Limb (tissue), 2 donors: ENCODE data around the gene NTN1.
A peak's percentile ranks its signal among the peaks of the same experiment; 100 is the strongest.

Source experiments
- DNase-seq, 2 donors: peaks; one replicate each; pipeline ENCODE4 v3.0.0-alpha.2; 2016; ENCODE audit errors: extremely low spot score in 2 of 2

Gene NTN1

DNA sequence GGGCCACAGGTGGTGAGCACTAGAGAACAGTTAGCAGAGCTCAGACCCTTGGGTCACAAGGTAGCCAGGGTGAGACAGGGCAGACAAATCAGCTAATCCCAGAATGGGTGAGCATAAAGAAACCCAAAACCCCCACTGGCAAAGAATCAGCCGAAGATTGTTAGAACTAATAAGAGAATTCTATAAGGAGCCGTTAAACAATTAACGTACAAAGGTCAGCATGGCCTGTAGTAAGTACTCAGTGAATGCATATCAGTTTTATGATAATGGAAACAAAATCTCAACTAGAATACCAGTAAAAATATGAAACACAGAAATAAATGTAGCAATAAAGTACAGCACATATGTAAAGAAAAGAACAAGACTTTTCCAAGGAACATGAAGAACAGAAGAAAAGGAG lies 168.6 kb downstream of the NTN1 start:
- no peak for DNase-seq

DNA sequence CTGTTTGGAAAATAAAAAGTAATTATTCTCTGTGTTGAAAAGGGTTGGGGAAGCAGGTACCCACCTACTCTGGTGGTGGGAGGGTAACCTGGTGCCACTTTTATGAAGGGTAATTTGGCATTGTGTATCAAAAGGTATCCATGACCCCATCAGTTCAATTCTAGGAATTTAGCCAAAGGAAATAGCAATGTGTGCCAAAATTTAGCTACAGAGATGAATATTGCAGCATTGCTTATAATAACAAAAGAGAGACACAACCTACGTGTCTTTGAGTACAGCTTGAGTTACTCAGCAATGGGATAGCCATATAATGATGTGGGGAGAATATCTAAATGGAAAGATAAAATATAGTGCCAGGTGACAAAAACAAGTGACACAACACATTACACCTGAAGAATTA lies 170.7 kb downstream of the NTN1 start:
- DNase-seq, result no peak

DNA sequence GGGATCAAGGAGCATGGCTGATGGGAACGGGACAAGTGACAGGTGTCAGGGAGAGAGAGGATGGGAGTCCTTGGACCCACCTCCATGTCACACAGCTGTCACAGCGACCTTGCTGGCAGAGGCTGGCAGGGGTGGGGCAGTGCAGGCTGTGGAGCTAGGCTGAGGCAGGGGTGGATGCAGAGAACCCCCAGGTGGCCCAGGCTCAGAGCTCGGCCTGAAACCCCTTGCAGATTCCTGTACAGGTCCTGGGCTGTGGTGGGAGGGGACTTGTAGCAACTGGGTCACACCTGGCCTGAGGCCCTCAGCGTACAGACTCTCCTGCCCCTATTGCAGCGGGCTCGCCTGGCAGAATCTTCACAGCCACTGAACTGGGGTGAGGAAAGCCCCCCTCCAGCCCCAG lies 174.1 kb downstream of the NTN1 start:
- no peak for DNase-seq

DNA sequence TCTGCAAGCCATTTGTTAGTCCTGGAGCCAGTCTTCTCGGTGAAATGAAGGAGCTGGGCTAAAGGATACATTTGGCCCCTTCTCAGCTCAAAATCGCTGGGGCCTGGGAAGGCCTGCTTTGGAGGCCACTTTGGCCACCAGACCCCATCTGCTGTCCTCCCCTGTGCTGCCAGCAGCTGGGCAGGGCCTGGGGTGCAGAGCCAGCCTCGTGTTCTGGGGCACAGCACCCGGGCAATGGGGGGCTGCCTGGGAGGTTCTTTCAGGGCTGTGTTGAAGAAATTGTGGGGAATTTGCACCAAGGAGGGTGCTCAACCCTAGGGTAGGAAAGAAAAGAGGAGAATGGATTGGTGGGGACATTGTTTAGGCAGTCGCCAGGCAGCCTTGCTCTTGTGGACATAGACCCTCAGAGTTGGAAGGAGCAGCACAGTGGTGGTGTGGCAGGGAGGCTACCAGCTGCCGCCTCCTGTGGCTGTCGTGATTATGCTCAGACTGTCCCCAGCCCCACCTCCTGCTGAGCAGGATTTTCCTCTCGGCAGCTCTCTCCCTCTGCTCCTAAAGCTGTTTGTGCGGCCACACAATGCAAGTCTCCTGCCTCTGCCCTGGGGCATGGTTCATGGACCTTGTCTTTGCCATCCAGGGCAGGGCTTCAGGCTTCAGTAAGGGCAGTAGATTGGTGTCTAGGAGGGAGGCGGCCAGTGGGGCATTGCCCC lies 174.8 kb downstream of the NTN1 start:
- no peak for DNase-seq

DNA sequence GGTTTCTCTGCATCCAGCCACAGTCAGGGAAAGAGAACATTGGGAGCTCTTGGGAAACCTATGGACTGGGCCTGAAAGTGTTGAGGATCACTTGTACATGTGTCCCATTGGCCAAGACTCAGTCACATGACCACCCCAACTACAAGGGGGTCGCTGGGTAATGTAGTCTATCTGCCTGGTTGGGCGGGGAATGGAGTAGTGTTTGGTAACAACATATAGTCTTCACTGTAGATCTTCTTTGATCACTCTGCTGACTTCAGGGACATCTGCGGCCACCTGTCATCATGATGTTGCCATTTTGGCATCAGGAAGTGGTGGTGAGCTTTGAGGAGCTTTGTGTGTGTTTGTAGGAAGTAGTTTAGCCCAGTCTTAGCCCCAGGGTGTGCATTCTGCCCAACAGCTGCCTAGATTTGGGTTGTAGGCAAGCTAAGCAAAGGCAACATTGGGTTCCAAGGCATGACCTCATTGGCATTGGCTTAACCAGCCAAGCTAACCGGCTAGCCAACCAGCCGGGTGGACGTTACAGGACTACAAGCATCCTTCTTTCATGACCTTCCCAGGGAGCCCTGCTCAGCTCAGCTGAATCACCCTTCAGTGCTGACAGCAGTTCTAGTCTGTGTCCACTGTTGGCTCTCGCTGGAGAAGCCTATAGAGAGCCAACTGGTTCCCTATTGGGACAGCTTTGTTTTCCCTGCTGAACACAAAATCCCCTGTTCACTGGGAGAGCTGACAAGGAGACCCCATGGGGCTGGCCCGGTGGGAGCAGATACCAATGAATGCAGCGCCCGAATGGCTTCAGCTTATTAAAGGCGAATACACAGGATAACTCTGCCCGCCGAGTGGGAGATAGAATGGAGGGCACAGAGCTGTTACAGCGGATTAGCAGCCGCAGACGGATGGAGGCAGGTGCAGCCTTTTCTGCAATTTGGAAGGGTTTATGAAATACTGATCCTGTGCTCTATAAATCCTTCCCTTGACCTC lies 178.6 kb downstream of the NTN1 start:
- DNase-seq, result peak in 1 of 2 donors; percentile 64

DNA sequence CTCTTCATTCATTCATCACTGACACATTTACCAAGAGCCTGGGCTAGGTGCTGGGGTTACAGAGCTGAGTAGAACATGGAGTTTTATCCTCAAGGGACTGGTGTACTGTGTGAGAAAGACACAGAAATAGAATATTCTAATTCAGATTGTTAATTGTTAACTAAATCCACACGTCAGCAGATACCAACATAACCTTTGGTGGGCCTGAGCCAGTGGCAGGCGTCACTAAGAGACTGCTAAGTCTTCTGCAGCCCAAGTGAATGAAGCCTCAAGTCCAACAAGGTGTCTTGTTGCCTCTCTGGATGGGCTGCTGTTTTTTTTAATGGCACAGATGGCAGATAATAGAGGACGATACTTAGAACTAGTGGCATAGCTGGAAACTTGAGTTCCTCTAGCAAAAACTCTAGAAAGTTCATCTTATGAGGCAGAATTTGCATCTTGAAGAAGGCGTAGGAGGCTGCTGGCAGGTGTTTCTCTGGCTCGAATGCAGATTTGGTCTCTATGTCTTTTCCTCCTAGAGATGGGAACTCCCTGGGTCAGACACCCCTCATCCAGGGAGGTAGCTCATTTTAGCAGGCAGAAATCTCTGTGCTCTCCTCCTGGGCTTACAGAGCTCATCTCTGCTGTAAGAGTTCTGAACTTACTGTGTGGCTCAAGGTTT lies 179.5 kb downstream of the NTN1 start:
- no peak for DNase-seq

DNA sequence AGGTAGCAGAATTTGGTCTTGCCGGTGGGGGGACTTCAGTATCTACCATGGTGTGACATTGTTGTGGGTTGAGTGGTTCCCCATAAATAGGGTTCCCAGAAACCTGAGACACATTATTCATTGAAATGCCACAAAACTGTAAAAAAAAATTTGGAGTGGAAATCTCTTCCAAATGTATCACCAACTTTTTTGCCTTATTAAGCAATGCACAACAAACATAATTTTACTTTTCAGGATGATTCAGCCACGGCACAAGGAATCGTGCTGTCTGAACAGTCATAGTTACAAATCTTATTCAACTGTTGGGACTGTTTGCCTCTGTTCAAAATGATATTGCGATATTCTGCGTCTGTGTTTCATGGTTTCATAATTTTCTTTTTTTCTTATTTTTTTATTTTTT lies 181.2 kb downstream of the NTN1 start:
- DNase-seq, result no peak

DNA sequence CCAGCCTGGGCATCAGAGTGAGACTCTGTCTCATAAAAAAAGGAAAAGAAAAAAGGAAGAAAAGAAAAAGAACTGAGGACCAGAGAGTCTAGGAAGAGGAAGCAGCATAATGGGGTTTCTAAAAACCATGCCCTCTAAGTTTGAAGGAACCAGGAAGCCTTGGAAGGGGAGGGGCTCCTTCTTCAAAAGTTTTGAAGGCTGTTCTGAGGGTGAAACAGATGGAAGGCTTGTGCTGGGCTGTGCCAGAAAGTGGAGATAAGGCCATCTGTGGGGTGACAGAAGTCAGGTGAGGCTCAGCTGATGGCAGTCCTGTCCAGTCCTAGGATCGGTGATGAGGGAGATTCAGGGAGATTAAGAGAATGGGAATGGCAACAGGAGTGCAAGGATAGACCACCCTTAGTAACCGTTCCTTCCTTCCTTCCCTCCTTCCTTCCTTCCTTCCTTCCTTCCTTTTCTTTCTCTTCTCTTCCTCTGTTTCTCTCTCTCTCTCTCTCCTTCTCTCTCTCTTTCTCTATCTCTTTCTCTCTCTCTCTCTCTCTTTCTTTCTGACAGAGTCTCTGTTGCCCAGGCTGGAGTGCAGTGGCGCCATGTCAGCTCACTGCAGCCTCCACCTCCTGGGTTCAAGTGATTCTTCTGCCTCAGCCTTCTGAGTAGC lies 182.6 kb downstream of the NTN1 start:
- DNase-seq, result no peak

DNA sequence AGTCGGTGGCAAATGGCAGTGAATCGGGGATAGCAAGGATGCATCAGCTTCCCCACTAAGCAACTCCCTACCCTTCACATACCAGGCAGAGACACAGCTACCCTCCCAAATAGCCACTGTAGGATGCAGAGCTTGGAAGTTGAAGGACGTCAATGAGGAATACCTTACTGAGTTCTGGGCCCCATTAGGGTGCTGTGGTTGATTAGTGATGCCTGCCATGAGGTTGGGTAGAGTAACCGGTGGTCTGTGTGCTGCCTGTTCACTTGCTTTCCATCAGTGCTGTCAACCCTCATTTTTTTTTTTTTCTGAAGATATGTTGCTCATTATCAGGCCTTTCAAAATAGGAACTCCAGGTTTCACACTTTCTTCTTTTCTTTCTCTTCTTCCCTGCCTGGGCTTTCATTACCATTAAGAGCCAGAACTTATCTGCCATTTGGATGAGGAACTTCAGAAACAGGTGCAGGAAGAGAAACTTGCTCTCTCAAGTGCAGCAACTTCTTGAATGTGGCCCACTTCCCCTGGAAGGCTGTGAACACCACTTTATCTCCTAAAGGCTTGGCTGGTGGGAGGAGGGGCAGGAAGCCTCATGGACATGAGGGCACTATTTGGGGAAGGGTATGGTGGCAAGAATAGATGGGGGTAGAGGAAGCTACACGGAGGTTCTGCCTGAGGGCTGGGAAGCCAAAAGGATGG lies 183.5 kb downstream of the NTN1 start:
- DNase-seq, result no peak

DNA sequence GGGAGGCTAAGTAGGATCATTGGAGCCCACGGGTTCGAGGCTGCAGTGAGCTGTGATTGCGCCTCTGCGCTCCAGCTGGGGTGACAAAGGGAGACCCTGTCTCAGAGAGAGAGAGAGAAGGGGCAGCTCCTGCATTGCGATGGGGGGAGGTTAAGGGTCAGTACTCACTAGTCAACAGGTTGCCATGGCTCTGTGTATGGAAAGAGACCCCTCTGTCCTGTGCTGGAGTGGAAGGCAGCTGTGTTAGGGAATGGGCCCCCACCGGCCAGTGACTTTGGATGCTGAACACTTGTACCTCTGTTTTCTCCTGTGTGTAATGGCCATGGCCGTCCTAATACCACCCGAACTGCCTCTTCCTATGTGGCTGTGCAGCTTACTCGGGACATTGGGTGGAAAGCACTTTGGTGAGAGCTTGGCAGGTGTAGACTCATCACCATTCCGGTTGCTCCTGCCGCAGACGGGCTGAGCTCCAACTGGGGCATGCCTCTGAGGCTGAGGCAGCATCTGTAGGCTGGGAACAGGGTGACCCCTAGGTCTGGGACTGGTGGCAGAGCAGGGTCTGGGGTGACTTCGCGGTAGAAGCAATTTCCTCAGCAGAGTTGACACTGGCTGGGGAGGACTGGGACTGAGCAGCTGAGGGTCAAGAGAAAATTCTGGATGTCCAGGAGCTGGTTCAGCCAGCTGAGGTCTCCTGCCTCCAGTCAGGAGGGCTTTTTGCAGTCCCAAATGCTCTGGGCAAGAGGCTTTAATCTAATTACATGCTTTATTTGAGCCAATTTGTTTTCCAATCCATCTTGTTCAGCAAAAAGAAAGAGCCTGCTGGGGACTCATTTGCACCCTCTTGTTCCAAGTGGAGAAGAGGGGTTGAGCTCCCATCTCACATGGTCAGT lies 184.5 kb downstream of the NTN1 start:
- DNase-seq, result no peak

DNA sequence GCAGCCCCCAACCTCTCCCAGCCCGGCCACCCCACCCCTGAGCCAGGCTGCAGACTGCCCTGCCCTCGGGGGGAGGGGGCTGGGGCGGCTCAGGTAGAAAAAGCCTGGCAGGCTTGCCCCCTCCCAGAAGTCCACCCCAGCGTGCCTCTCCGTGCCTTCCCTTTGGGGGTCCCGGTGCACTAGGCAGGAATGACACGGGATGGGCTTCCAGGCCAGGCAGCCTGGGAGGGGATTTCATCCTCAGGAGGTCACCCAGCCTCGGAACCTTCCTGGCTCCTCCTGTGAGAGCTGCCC lies 185.0 kb downstream of the NTN1 start:
- DNase-seq, result no peak

DNA sequence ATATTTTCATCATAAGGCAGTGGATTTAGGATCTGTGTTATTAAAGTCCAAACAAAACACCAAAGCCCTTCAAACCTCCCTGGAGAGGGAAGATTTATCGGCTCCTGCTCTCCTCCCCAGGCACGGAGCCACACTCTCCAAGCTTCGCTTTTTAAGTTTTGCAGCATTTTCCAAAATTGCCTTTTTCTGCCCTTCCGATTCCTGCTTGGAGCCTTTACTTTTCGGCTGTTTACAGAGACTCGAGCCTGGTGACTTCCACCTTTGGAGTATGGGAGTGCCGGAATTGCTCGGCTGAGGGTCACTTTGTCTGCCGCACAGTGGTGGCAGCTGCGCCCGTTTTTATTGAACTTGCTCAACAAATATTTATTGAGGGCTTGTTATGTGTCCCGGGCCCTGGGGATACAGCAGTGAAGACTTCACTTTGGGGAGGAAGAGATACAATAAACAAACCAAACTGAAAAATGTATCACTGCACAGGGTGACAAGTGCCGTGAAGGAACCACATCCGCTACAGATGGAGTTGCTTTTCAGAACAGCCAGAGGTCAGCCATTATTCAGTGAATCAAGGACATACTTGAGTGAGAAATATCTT lies 185.5 kb downstream of the NTN1 start:
- no peak for DNase-seq

DNA sequence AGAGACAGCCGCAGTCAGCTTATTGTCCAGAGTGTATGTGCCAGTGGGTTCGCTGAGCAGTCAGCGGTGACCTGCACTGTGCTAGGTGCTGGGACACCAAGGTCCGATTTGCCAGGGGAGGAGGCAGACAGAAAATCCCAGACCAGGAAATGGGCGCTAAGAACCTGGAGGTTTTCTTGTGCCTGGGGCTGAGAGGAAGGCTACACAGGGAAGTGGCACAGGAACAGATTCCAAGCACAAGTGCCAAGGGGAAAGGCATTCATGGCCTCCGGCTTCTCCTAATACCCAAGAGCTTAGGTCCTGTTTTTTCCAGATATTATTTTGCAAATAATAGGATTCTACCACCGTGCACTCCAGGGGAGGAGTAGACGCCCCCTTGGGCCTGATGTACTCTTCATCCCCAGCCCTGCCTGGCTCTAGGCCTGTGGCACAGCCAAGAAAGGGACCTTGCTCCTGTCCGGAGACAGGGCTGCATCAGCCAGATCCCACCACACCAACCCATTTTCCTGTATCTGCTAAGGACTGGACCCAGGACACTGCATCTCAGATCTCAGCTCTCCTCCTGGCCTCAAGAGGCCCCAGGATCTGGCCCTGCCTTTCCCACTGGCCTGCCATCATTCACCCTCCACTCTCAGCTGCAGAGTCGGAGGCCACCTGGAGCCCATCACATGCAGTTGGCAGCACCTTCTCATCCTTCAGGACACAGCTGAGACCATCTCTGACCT lies 187.2 kb downstream of the NTN1 start:
- no peak for DNase-seq

DNA sequence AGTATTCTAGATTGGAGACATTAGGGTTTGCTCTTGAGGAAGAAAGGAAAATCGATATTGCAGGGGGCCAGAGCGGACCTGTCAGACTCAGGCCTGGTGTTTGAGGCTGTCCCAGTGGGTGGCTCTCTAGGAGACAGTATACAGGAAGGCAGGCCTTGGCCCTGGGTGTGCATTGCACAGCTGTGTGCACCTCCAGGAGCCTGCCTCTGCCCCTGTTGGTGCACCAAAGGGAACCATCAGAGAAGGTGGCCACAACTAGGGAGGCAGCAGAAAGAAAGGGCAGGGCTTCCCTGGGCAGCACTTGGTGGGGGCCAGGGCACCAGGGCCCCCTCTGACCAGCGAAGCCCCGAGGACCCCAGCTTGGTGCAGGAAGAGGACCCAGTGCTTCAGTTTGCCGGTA lies 188.0 kb downstream of the NTN1 start:
- DNase-seq, result peak in 1 of 2 donors; percentile 4

DNA sequence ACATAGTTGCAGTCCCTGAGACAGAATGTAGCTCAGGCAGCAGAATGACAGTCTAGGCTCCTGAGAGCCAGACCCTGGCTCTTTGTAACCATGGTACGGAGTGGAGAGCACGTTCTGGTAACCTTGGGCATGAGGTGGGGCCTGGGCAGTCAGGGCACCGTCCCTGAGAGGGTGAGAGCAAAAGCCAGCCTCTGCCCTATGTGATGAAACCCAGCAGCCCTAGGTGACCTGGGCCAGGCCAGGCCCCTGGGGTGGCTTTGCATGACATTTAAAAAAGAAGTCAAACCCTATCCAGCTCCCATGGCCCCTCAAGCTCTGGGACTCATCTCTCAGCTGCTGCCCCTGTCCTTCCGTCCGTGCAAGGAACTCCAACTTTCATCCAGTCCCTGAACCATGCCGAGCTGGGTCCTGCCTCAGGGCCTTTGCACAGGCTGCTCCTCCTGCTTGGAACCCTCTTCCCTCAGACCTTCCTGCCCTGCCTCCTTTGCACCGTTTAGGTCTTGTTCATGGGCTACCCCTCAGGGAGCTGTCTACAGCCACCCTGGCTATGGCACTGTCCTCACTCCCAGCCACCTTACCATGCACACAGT lies 188.6 kb downstream of the NTN1 start:
- peak in 1 of 2 donors; percentile 16 for DNase-seq

DNA sequence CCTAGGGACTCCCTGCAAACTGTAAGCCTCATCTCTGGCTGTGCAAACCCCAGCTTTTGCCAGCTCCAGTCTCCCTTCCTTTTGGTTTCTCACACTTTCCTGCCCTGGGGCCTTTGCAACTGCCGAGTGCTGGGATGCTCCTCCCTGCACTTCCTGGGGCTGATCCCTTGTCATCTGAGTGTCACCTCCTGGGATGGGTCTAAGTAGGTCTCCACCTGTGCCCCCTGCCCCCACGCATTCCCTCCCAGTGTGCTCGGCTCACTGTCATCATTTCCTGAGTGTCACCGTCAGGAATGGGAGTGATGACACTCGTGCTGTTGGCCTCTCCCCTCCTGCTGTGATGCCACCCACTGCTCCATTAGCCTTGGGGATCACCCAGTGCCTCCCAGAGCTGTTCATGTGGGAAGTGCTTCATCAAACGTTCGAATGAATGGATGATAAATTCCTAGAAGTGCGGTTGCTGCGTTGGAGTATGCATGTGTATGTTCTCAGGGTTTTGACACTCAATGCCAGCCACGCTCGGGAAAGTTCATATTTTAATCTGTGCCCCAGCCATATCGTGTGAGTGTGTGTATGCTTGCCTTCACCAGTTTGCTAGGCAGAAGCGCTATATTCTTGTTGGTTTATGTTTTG lies 189.9 kb downstream of the NTN1 start:
- DNase-seq, result peak in 1 of 2 donors; percentile 19

DNA sequence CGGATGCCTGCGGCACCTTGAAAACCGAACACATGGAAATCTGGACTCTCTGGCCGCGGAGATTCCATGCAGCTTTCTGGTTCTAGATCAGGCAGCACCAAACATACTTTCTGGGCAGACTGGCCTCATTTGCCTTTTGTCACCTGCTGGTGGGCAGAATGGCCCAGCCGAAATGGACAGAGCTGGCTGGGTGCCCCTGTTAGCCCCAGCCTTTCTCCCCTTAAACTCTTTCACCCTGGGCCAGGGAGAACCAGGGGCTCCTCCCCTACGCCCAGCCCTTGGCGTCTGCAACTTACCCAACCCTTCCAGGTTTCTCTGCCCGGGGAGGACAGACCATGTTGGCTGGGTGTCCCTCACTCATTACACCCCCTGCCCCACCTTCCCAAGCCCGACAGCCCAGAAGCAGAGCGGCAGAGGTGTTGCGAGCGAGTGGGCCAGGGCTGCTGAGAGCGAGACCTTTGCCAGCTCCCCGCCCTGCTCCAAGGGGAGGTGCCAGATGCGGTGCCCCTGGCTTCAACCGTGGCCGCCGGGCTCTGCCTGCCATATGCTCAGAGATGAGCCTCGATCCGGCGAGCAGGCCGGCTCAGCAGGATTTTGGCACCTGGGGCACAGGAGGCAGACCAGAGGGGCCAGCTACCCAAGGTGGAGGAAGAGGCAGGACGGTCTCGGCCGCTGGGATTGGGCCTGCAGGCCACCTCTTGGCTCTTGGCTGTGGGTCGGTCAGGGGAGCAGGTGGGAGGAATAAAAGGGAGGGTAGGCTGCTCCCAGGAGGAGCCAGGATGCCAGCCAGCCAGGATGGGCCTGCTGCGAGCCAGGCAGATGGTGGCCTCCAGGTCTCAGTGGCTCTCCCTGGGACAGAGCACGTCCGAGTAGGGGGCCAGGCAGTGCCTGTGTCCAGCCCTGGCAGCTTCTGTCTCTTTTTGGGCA lies 191.3 kb downstream of the NTN1 start:
- peak in 1 of 2 donors; percentile 32 for DNase-seq
